ENCODE measurements around the gene ANKFY1. TPM values are rescaled to one million over a fixed set of nuclear protein-coding genes. Genes with fewer than 3 reads are reported as not detected.

Gene ANKFY1
- total RNA-seq, 2 experiments from 2014 or later: 76.9 to 78.4 TPM

DNA sequence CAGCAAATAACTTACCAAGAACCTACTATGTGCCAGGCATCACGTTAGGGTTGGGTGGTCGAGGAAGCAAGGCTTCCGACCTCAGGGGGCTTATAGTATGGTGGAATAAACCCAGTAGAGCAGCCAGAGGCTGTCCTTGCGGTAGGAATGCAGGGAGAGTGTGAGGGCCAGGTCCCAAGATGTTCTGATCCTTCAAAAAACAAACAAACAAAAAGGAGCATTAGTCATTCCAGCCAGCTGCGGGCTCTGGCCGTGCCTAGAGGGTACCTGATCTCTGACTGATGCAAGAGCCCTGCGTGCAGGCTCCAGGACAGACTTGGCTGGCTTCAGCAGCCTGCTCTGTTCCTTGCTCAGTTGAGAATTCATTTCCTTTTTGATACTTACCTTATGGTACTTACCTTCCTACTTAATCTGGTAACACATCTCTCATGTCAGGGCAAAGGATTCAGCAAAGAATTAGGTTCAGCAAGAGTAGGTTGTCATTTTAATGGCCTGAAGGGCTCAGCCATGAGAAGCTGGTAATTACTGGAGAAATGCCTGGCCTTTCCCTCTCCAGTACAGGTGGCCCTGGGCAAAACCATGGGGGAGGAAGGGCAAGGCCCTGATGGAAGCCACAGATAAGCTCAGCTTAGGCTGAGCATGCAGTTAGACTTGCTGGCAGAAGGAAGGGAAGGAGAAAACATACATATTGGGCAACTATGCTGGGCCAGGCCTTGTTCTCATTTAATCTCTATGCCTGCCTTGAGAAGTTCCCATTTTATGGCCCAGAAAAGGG is 102.4 kb downstream of the ANKFY1 start:
- H3K36me3 Mint-ChIP-seq: peaks cover 4% of the 10 kb centered on the region
- no peaks in the 10 kb centered on the region for H3K9me3 Mint-ChIP-seq
- peaks cover 3% of the 10 kb centered on the region for H3K4me1 Mint-ChIP-seq

DNA sequence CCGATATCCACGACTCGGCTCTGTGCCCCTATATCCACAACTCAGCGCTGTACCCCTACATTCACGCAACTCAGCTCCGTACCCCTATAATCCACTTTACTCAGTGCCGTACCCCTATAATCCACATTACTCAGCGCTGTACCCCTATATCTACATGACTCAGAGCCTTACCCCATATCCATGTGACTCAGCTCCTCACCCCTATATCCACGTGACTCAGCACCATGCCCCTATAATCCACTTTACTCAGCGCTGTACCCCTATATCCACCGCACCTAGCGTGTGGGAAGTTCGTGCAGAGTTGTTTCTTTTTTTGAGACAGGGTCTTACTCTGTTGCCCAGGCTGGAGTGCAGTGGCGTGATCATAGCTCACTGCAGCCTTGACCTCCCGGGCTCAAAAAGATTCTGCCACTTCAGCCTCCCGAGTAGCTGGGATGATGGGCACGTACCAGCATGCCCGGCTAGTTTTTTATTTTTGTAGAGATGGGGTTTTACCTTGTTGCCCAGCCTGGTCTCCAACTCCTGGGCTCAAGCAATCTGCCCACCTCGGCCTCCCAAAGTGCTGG is 103.4 kb downstream of the ANKFY1 start:
- H3K9me3 Mint-ChIP-seq: no peaks in the 10 kb centered on the region
- H3K27me3 Mint-ChIP-seq: no peaks in the 10 kb centered on the region
- peaks cover 3% of the 10 kb centered on the region for H3K4me1 Mint-ChIP-seq
- POLR2A ChIA-PET: no interaction called here
- peak overlapping the region; percentile 6 for H3K27ac Mint-ChIP-seq
- H3K36me3 Mint-ChIP-seq: peaks cover 4% of the 10 kb centered on the region
- DNase-seq (no peak), ATAC-seq (ENCODE audit: low read depth) (no peak)
- H3K4me3 Mint-ChIP-seq: no peak overlapping the region

More for the DNA sequence above, 102.4 kb downstream of the ANKFY1 start:
- POLR2A ChIA-PET: no interaction called here
- H3K27ac Mint-ChIP-seq: peak overlapping the region; percentile 39
- H3K4me3 Mint-ChIP-seq: no peak overlapping the region
- no peak for ATAC-seq (ENCODE audit: low read depth)
- no peaks in the 10 kb centered on the region for H3K27me3 Mint-ChIP-seq
- DNase-seq: no peak

DNA sequence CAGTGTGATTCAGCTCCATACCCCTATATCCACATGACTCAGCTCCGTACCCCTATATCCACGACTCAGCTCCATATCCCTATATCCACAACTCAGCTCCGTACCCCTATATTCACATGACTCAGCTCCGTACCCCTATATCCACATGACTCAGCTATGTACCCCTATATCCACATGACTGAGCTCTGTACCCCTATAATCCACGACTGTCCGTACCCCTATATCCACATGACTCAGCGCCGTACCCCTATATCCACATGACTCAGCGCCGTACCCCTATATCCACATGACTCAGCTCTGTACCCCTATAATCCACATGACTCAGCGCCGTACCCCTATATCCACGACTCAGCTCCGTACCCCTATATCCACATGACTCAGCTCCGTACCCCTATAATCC is 104.0 kb downstream of the ANKFY1 start:
- ATAC-seq (ENCODE audit: low read depth) (no peak), DNase-seq (no peak)
- Mint-ChIP-seq H3K4me1 (peaks cover 3% of the 10 kb centered on the region), H3K9me3 (no peaks in the 10 kb centered on the region), H3K4me3 (no peak overlapping the region), H3K36me3 (peaks cover 4% of the 10 kb centered on the region), H3K27ac (no peak overlapping the region), H3K27me3 (no peaks in the 10 kb centered on the region)
- POLR2A ChIA-PET: interaction anchor here (1.3 kb wide), 1 partner anchor 17 kb away, joined by 6 read pairs; the partner anchor contains the start of genes CYB5D2 and ZZEF1

DNA sequence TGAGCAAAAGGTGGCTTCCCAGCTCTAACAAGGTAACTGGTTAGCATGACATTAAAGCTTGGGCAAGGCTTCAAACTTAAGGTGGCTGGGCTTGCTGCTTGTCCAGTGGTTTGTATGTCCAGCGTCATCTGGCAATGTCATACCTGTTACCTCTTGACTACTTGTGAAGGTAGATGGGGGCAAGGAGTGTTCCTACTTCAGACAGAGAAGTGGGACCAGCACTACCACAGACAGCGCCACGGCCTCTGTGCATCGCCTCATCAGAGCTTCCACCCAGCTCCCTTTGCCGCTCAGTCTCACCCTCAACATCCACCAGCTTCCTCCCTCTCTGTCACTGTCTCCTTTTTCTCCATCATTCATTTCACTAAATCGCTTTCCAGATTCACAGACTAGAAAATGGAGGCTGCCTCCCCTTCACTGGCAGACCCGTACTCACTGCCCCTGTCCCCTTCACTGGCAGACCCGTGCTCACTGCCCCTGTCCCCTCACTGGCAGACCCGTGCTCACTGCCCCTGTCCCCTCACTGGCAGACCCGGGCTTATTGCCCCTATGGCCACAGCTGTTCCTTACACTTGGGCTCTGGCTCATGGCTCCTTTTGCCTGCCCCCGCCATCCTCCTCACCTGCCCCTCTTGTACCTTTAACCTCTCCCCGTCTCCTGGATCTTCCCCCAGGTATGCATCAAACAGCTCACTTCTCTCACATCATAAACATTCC is 106.0 kb downstream of the ANKFY1 start:
- DNase-seq (no peak), ATAC-seq (ENCODE audit: low read depth) (no peak)
- no peaks in the 10 kb centered on the region for H3K36me3 Mint-ChIP-seq
- H3K27me3 Mint-ChIP-seq: no peaks in the 10 kb centered on the region
- no peak overlapping the region for H3K4me3 Mint-ChIP-seq
- POLR2A ChIA-PET: interaction anchor here (0.8 to 5.1 kb wide), 3 partner anchors 15 to 1038 kb away, joined by 3 to 23 read pairs (median 3); partner anchors contain the start of genes CYB5D2 and ZZEF1
- no peaks in the 10 kb centered on the region for H3K9me3 Mint-ChIP-seq
- peak overlapping the region; percentile 11 for H3K27ac Mint-ChIP-seq
- H3K4me1 Mint-ChIP-seq: peaks cover 5% of the 10 kb centered on the region

- Mint-ChIP-seq H3K4me3 (no peak overlapping the region), H3K27ac (peak overlapping the region; percentile 2), H3K36me3 (no peaks in the 10 kb centered on the region), H3K27me3 (no peaks in the 10 kb centered on the region), H3K9me3 (no peaks in the 10 kb centered on the region), H3K4me1 (peaks cover 5% of the 10 kb centered on the region)
- POLR2A ChIA-PET: interaction anchor here (0.9 to 5.1 kb wide), 2 partner anchors 14 to 20 kb away, joined by 3 to 23 read pairs; partner anchors contain the start of genes CYB5D2 and ZZEF1
- no peak for ATAC-seq (ENCODE audit: low read depth)
- DNase-seq: no peak
These were observed 106.9 kb downstream of the ANKFY1 start for GRCh38 chr17:4156750-4157381.

GRCh38 chr17:4155980-4156620 is 107.7 kb downstream of the ANKFY1 start:
- H3K27ac Mint-ChIP-seq: no peak overlapping the region

DNA sequence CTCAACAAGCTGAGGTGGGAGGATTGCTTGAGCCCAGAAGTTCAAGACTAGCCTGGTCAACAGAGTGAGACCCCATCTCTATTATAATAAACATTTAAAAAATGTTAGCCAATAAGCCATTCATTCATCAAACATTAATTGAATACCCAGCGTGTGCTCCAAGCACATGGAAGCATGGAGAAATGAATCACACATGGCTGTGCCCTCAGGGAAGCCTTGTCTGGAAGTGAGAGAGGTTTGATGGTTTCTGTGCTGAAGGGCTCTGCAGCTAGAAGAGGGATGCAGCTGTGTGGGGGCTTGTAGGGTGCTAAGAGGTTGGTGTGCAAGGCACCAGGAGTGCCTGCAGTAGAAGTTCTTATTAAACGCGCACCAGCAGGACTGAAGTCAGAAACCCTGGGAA is 109.6 kb downstream of the ANKFY1 start:
- no peaks in the 10 kb centered on the region for H3K36me3 Mint-ChIP-seq
- no peaks in the 10 kb centered on the region for H3K27me3 Mint-ChIP-seq
- no peak overlapping the region for H3K4me3 Mint-ChIP-seq
- no peaks in the 10 kb centered on the region for H3K9me3 Mint-ChIP-seq
- ATAC-seq (ENCODE audit: low read depth): no peak
- H3K27ac Mint-ChIP-seq: no peak overlapping the region
- POLR2A ChIA-PET: interaction anchor here (5.1 kb wide), 1 partner anchor 11 kb away, joined by 23 read pairs; the partner anchor contains the start of genes CYB5D2 and ZZEF1
- H3K4me1 Mint-ChIP-seq: peaks cover 2% of the 10 kb centered on the region
- DNase-seq: no peak

More at GRCh38 chr17:4155980-4156620, 107.7 kb downstream of the ANKFY1 start:
- no peak for DNase-seq
- POLR2A ChIA-PET: interaction anchor here (5.1 kb wide), 1 partner anchor 13 kb away, joined by 23 read pairs; the partner anchor contains the start of genes CYB5D2 and ZZEF1
- no peaks in the 10 kb centered on the region for H3K36me3 Mint-ChIP-seq
- H3K4me3 Mint-ChIP-seq: no peak overlapping the region
- ATAC-seq (ENCODE audit: low read depth): no peak
- no peaks in the 10 kb centered on the region for H3K27me3 Mint-ChIP-seq
- H3K9me3 Mint-ChIP-seq: no peaks in the 10 kb centered on the region
- H3K4me1 Mint-ChIP-seq: peaks cover 2% of the 10 kb centered on the region

DNA sequence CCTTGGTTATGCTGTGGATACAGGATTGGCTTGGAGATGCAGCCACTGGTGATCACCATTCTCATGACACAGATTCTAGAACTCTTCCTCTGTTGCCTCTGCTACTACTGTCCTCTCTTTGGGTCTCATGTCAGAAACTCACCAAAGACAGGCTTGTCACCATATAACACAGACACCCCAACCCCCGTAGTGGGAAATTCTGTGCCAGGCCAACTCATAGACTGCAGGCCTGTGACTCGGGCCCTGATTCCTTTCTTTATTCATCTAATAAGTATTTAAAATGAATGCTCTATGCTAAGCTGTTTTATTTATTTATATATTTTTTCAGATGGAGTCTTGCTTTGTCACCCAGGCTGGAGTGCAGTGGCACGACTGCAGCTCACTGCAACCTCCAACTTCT is 111.3 kb downstream of the ANKFY1 start:
- H3K36me3 Mint-ChIP-seq: no peaks in the 10 kb centered on the region
- H3K9me3 Mint-ChIP-seq: no peaks in the 10 kb centered on the region
- H3K4me1 Mint-ChIP-seq: peaks cover 2% of the 10 kb centered on the region
- no peak overlapping the region for H3K4me3 Mint-ChIP-seq
- POLR2A ChIA-PET: no interaction called here
- H3K27ac Mint-ChIP-seq: no peak overlapping the region
- no peaks in the 10 kb centered on the region for H3K27me3 Mint-ChIP-seq
- no peak for ATAC-seq (ENCODE audit: low read depth)
- no peak for DNase-seq

- Mint-ChIP-seq H3K27me3 (no peaks in the 10 kb centered on the region), H3K4me1 (peaks cover 6% of the 10 kb centered on the region), H3K4me3 (no peak overlapping the region), H3K36me3 (no peaks in the 10 kb centered on the region), H3K9me3 (no peaks in the 10 kb centered on the region), H3K27ac (no peak overlapping the region)
- DNase-seq: no peak
- ATAC-seq (ENCODE audit: low read depth): no peak
- POLR2A ChIA-PET: no interaction called here
These were observed 113.7 kb downstream of the ANKFY1 start for GRCh38 chr17:4150096-4150495.

DNA sequence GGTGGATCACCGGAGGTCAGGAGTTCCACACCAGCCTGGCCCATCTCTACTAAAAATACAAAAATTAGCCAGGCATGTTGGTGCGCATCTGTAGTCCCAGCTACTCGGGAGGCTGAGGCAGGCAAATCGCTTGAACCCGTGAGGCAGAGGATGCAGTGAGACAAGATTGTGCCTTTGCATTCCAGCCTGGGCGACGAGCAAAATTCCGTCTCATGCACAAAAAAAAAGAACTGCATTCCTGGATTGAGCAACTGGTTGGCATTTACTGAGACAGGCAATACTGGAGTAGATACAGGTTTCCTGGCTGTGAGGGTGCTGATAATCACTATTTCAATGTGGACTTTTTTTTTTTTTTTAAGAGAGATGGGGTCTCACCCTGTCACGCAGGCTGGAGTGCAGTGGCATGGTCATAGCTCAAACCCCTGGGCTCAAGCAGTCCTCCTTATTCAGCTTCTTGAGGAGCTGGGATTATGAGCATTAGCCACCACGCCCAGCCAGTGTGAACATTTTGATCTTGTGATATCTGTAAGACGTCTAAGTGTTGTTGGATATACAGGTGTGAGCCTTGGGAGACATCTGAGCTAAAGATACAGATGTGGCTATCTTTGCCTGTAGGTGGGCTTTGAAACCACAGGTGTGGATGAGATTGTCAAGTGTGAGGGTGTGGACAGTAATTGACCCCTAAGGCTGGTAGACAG is 115.0 kb downstream of the ANKFY1 start:
- no peak for ATAC-seq (ENCODE audit: low read depth)
- Mint-ChIP-seq H3K4me1 (peaks cover 8% of the 10 kb centered on the region), H3K27me3 (no peaks in the 10 kb centered on the region), H3K9me3 (no peaks in the 10 kb centered on the region), H3K36me3 (peaks cover 1% of the 10 kb centered on the region), H3K27ac (no peak overlapping the region), H3K4me3 (no peak overlapping the region)
- POLR2A ChIA-PET: no interaction called here
- no peak for DNase-seq

GRCh38 chr17:4147751-4148310 is 115.9 kb downstream of the ANKFY1 start:
- no peak overlapping the region for H3K4me3 Mint-ChIP-seq
- peaks cover 7% of the 10 kb centered on the region for H3K4me1 Mint-ChIP-seq
- POLR2A ChIA-PET: no interaction called here
- no peak overlapping the region for H3K27ac Mint-ChIP-seq
- ATAC-seq (ENCODE audit: low read depth) (no peak), DNase-seq (no peak)
- peaks cover 1% of the 10 kb centered on the region for H3K36me3 Mint-ChIP-seq
- no peaks in the 10 kb centered on the region for H3K27me3 Mint-ChIP-seq
- no peaks in the 10 kb centered on the region for H3K9me3 Mint-ChIP-seq

GRCh38 chr17:4146641-4147040 is 117.1 kb downstream of the ANKFY1 start:
- Mint-ChIP-seq H3K36me3 (peaks cover 1% of the 10 kb centered on the region), H3K4me1 (peaks cover 12% of the 10 kb centered on the region), H3K27me3 (no peaks in the 10 kb centered on the region), H3K27ac (peak overlapping the region; percentile 12), H3K4me3 (peak overlapping the region; percentile 17), H3K9me3 (no peaks in the 10 kb centered on the region)
- DNase-seq: no peak
- POLR2A ChIA-PET: no interaction called here
- no peak for ATAC-seq (ENCODE audit: low read depth)
